Hepatocyte (in vitro differentiated cells): ENCODE data around the gene SRRM2. TPM values are rescaled to one million over a fixed set of nuclear protein-coding genes. Genes with fewer than 3 reads are reported as not detected.

Experiments
- DNase-seq: peaks from one replicate; pipeline ENCODE4 v3.0.0-alpha.2; 2016; ENCODE audit warnings: low spot score
- H2AFZ ChIP-seq: fragments of 200-600 bp; sonication (generic); 2 replicates; pipeline ENCODE4 v1.6.0; 2016; ENCODE audit warnings: antibody characterized with exemption, mild to moderate bottlenecking
- H3K27ac ChIP-seq: fragments of 200-600 bp; sonication (generic); 2 replicates; pipeline ENCODE4 v1.5.1; 2016; ENCODE audit warnings: mild to moderate bottlenecking
- H3K27me3 ChIP-seq: fragments of 200-600 bp; sonication (generic); 2 replicates; pipeline ENCODE4 v1.6.1; 2016
- H3K36me3 ChIP-seq: fragments of 200-600 bp; sonication (generic); replicated peaks from 2 replicates; pipeline ENCODE4 v1.5.1; 2016; ENCODE audit warnings: low read depth; ENCODE audit not compliant: insufficient read depth
- H3K4me1 ChIP-seq: fragments of 200-600 bp; sonication (generic); 2 replicates; pipeline ENCODE4 v1.5.1; 2016; ENCODE audit warnings: mild to moderate bottlenecking, moderate library complexity; ENCODE audit not compliant: insufficient read depth
- H3K4me2 ChIP-seq: fragments of 200-600 bp; sonication (generic); 2 replicates; pipeline ENCODE4 v1.6.0; 2016
- H3K4me3 ChIP-seq: fragments of 200-600 bp; sonication (generic); 2 replicates; pipeline ENCODE4 v1.5.1; 2016; ENCODE audit warnings: mild to moderate bottlenecking
- H3K79me2 ChIP-seq: fragments of 200-600 bp; sonication (generic); 2 replicates; pipeline ENCODE4 v1.6.0; 2017; ENCODE audit warnings: mild to moderate bottlenecking
- H3K9me2 ChIP-seq: fragments of 200-600 bp; sonication (generic); replicated peaks from 2 replicates; pipeline ENCODE4 v1.6.0; 2017; ENCODE audit warnings: mild to moderate bottlenecking; ENCODE audit not compliant: insufficient read depth
- H3K9me3 ChIP-seq: fragments of 200-600 bp; sonication (generic); 2 replicates; pipeline ENCODE4 v1.5.1; 2016; ENCODE audit warnings: low read depth, mild to moderate bottlenecking
- H4K20me1 ChIP-seq: fragments of 200-600 bp; sonication (generic); 2 replicates; pipeline ENCODE4 v1.6.0; 2016; ENCODE audit warnings: mild to moderate bottlenecking; ENCODE audit not compliant: insufficient read depth, poor library complexity, severe bottlenecking
- EZH2 ChIP-seq: fragments of 200-600 bp; sonication (generic); IDR thresholded peaks from 2 replicates; pipeline ENCODE4 v1.6.1; 2016; ENCODE audit warnings: antibody characterized with exemption, mild to moderate bottlenecking, borderline replicate concordance
- EZH2phosphoT487 ChIP-seq: fragments of 200-600 bp; sonication (generic); IDR thresholded peaks from one replicate; pipeline ENCODE4 v1.6.1; 2018; ENCODE audit warnings: antibody characterized with exemption, mild to moderate bottlenecking, low read depth, moderate library complexity; ENCODE audit not compliant: unreplicated experiment, severe bottlenecking
- WGBS: methylation state at CpG from one replicate; pipeline ENCODE4 v1.1.6; 2016; ENCODE audit warnings: low lambda C conversion rate; ENCODE audit errors: missing lambda C conversion rate; 5-methylcytosine and 5-hydroxymethylcytosine counted together
- polyA plus RNA-seq: library from polyadenylated mRNA; unstranded; fragments of >200 nt; fragmentation: Nextera tagmentation; extraction: Ambion mirVana; gene quantifications from 2 replicates; pipeline ENCODE4 v1.2.1, GENCODE V29; 2016
- total RNA-seq: library from RNA; depleted of rRNA; stranded (reverse); fragments of >200 nt; gene quantifications from 2 replicates; pipeline ENCODE4 v1.2.3, GENCODE V29; 2014
- TF ChIP-seq, protein P1 (sequence below): fragments of 200-600 bp; sonication (generic); IDR thresholded peaks from 2 replicates; pipeline ENCODE4 v1.5.1; 2016; ENCODE audit warnings: antibody characterized with exemption, mild to moderate bottlenecking; ENCODE audit not compliant: poor library complexity

The SRRM2 gene
- total and polyA plus RNA-seq, 2 experiments from 2014 or later: 142 to 403 TPM

DNA sequence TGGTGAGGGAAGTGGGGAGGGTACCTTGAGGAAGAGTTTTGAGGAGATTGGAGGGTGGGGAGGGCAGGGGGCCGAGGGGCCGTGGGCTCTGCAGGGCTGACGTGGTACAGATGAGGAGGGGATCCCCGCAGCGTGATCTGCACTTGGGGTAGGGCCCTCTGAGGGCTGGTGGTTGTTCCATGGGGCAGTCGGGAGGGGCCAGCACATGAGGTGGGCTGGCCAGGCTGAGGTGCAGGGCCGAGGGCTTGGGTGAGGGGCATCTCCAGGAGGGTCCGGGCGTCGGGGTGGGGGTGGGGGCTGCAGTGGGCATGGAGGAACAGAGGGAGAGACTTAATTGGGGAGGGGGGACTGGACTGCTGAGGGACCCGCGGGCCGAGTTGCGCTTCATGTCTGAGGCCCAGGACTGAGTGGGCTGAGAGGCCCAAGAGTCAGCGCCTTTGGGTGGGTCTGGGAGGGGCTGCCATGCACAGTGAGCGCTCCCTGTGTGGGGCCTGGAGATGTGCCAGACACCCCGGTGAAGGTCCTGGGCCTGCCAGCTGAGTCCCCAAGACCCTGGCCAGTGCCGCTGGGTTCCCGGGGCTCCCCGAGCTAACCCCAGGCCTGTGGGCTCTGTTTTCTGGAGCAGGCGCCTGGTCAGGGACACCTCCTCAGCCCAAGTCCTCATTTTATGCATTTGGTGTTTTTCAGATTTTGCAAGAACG is 45.7 kb upstream of the SRRM2 start:
- Histone ChIP-seq H2AFZ (no peak overlapping the region), H3K79me2 (no peaks in the 10 kb centered on the region), H3K4me3 (no peak overlapping the region), H3K9me2 (no peaks in the 10 kb centered on the region), H3K27ac (no peak overlapping the region), H3K27me3 (no peaks in the 10 kb centered on the region), H3K4me1 (no peaks in the 10 kb centered on the region), H3K9me3 (no peaks in the 10 kb centered on the region), H3K36me3 (no peaks in the 10 kb centered on the region), H4K20me1 (no peaks in the 10 kb centered on the region), H3K4me2 (no peak overlapping the region)
- TF ChIP-seq, protein P1, sequence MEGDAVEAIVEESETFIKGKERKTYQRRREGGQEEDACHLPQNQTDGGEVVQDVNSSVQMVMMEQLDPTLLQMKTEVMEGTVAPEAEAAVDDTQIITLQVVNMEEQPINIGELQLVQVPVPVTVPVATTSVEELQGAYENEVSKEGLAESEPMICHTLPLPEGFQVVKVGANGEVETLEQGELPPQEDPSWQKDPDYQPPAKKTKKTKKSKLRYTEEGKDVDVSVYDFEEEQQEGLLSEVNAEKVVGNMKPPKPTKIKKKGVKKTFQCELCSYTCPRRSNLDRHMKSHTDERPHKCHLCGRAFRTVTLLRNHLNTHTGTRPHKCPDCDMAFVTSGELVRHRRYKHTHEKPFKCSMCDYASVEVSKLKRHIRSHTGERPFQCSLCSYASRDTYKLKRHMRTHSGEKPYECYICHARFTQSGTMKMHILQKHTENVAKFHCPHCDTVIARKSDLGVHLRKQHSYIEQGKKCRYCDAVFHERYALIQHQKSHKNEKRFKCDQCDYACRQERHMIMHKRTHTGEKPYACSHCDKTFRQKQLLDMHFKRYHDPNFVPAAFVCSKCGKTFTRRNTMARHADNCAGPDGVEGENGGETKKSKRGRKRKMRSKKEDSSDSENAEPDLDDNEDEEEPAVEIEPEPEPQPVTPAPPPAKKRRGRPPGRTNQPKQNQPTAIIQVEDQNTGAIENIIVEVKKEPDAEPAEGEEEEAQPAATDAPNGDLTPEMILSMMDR: no peak
- TF ChIP-seq EZH2 (no peak), EZH2phosphoT487 (no peak)
- DNase-seq: no peak
- WGBS: 98% methylated on average over 10 of the region's 22 CpGs

DNA sequence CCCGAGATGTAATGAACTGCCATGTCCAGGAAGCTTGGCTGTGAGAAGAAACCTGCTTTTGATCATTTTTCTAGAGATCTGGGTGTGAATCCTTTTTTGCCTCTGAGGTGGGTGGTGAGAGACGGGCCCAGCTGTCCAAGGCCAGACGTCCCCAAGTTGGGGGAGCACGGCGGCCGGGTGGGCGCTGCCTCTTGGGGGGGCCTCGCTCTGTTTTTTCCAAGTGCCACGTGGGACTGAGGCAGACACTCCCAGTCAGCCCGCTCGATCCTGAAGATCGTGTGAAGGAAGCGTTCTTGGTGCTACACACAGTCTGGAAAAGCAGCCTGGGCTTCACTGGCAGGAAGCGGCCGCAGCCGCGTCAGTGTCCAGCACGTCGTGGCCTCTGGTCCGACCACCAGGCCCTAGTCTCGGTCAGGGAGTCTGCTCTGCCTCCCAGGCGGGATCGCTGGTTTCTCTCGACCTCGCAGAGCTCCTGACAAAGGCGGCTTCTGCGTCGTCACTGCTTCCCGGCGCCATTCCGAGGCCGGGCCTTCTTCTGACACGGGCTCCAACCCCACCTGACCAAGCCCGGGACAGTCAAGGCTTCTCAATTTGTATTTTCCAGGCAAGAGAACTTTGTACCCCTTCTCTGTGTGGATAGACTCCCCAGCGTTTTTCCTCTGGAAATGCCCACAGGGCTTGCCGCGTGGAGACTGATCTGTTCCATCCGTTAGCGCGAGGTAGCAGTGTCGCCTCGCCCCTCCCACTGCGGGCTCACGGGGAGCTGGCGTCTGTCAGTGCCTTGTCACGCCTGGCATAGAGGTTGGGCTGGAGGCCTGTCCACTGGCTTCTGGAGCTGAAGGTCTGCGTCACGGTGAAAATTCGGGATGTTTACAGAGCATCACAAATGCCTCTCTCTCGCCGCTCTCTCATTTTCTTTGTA is 44.8 kb upstream of the SRRM2 start:
- Histone ChIP-seq H3K4me3 (no peak overlapping the region), H3K27ac (no peak overlapping the region), H3K36me3 (no peaks in the 10 kb centered on the region), H3K9me3 (no peaks in the 10 kb centered on the region), H3K9me2 (no peaks in the 10 kb centered on the region), H3K79me2 (no peaks in the 10 kb centered on the region), H2AFZ (no peak overlapping the region), H4K20me1 (no peaks in the 10 kb centered on the region), H3K4me1 (no peaks in the 10 kb centered on the region), H3K27me3 (no peaks in the 10 kb centered on the region), H3K4me2 (no peak overlapping the region)
- TF ChIP-seq EZH2 (no peak), EZH2phosphoT487 (no peak)
- TF ChIP-seq, protein P1: no peak
- no peak for DNase-seq
- WGBS: 96% methylated on average over 51 of the region's 51 CpGs

DNA sequence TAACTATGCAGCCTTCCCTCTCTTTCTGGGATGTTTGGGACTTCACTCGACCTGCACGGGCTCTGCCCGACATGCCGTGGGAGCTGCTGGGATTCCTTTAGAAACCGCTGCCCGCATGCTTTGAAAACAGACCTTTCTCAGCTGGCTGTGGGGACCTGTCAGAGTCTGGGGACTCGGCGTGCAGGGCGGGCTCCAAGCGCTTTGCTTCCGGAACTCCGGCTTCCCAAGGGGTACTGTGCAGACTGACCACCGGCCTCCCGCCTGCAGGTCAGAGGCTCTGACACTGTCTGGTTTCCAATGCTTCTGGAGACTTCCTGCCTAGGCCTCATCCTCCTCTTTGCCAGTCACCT is 44.2 kb upstream of the SRRM2 start:
- WGBS: 98% methylated on average over 14 of the region's 14 CpGs
- Histone ChIP-seq H3K4me1 (no peaks in the 10 kb centered on the region), H3K27me3 (no peaks in the 10 kb centered on the region), H3K79me2 (no peaks in the 10 kb centered on the region), H3K9me2 (no peaks in the 10 kb centered on the region), H3K9me3 (no peaks in the 10 kb centered on the region), H3K36me3 (no peaks in the 10 kb centered on the region), H4K20me1 (no peaks in the 10 kb centered on the region), H3K27ac (no peak overlapping the region), H3K4me2 (no peak overlapping the region), H3K4me3 (no peak overlapping the region), H2AFZ (no peak overlapping the region)
- no peak for DNase-seq
- no peak for TF ChIP-seq EZH2
- TF ChIP-seq EZH2phosphoT487: no peak
- TF ChIP-seq, protein P1: no peak
